NOMO-1 treated with DMSO at 0.1 percent for 48 hours (cell line): ENCODE measurements around the gene ZNF775.
A peak's percentile ranks its signal among the peaks of the same experiment; 100 is the strongest.
"Not testable (repeated sequence)": the region's sequence is repeated elsewhere in the genome, so short reads cannot be mapped to it uniquely, and the experiment has no call there.

Source experiments
- DNase-seq: peaks from one replicate; lab custom pipeline; 2025; ENCODE audit not compliant: unreplicated experiment; lab: John Stamatoyannopoulos, UW

Gene ZNF775

DNA sequence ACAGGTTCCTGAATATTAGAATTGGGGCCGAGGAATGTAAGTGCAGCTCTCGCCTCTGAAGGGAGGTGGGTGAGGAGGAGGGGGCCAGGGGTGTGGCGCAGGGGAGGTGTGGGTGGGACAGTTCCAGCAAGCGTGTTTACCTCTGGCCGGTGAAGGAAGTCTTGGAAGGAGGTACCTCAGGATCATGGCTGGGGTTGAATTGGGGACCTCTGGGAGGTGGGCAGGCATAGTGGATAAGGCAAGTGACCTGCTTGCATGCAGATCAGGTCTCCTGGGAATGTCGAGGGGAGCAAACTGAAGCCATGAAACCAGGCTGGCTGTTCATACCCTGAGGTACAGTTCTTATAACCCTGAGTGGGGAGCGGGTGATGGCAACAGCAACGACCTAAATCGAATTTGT lies 2.0 kb downstream of the ZNF775 start:
- no peak for DNase-seq

DNA sequence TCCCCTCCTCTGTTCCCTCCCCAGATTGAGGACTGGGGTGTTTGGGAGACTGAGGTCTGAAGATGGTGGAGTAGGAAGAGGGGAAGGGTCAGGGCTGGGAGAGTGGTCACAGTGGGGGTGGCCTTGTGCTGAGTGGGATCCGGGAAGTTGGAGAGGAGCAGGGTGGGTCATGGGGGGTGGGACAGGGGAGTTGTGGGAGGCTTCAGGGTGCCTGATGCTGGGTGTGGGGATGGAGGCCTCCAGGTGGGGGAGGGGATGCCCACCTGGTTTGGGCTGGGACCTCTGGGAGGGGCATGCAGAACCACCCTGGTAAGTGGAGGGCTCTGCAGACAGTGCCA lies 2.6 kb downstream of the ZNF775 start:
- DNase-seq = no peak

DNA sequence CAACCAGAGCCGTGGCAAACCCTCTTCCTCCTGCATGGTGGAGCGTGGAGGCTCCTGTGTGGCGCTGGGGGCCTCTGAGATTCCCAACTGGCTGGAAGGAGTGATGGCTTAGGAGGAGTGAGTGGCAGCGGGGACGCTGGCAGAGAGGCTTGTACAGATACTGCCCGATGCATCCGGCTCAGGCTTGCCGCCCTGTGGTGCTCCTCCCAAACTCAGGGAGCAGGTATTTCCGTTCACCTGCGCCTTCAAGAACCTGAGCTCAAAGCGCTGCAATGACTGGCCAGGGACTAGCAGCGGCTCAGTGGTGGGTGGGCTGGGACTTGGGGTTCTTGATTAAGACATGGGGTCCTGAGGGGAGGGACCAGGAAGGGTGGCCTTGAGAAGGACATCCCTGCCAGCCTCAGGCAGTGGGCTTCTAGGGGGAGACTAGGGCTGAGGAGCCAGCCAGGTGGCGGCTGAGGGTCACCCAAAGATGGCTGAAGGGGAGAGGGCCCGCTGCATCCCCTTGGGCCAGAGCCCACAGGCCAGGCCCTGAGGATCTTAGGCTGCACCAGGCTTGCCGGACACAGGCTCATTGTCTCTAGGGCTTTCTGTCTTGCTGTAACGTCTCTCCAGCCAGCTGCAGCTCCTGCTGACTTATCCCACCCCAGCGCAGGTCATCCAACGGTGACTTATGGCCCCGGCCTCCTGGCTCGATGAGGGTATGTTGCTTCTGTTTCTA lies 3.2 kb downstream of the ZNF775 start:
- DNase-seq = no peak

DNA sequence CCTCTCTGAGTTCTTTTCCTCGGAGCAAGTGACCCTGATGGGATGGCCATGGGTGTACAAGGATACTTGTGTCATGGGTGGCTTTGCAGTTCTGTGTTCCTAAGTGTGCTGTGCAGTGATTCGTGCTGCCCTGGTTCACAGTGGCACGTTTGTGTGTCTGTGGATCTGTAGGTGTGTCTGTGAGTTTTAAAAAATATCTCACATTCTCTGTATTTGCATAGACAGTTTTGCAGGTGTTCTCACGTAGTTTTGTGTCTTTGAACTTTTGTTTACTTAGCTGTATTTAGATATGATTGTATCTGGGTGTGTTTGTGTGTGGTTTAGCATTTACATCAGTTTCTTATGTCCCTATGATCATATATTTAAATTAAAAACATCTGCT lies 3.7 kb downstream of the ZNF775 start:
- no peak for DNase-seq

DNA sequence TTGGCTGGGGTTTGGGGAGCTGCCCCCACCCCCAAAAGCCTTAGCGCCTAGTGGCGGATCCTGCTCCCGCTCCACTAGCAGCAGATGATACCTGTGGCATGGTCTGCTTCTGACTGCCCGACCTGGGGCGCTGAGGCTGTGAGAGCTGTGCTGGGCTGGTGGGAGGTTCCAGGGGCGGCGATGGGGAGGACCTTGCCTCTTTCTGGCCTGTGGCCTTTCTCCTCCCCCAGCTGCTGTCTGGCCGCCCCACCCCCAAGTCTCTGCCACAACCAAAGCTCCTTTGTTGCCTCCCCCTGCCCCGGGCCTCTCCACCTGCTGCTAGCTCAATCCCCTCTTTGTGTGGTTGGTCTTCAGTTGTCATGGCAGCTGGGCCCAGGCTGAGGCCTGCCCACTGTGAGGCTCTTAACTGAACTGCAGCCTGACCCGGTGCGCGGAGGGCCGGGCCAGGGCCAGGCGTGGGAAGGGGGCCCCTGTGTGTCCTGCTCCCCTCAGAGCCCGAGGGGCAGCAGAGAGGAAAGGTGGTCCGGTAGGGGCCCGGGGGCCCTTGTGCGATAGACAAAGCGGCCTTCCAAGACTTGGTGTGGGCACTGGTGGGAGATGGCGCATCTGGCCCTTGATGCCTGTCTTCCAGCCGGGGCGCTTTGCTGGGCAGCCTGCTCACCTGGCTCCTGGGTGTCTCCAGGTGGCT lies 4.7 kb downstream of the ZNF775 start:
- DNase-seq = no peak

- DNase-seq = peak; percentile 45
Measured at GRCh38 chr7:150384406-150385301, 5.5 kb downstream of the ZNF775 start.

DNA sequence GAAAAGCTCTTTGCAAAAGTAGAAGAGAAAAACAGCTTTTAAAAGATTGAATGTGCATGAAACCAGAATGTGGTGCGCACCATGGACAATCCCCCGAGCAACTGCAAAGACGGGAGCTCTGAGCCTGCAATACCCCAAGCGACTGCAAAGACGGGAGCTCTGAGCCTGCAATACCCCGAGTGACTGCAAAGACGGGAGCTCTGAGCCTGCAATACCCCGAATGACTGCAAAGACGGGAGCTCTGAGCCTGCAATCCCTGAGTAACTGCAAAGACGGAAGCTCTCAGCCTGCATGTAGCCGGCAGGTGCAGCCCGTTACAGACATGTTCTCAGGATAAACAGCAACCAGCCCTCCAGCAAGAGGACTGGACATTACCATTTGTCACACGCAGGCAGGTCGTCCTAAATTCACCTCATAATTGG lies 6.2 kb downstream of the ZNF775 start:
- no peak for DNase-seq

DNA sequence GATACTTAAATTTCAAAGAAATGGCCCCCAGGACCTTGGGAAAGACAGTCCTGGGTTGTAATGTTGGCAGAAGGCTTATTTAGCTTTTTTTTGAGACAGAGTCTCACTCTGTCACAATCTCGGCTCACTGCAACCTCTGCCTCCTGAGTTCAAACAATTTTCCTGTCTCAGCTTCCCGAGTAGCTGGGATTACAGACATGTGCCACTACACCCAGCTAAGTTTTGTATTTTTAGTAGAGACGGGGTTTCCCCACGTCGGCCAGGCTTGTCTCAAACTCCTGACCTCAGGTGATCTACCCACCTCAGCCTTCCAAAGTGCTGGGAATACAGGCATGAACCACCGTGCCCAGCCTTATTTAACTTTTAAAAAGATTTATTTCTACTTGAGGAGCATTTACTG lies 6.8 kb downstream of the ZNF775 start:
- DNase-seq = not testable (repeated sequence)

DNA sequence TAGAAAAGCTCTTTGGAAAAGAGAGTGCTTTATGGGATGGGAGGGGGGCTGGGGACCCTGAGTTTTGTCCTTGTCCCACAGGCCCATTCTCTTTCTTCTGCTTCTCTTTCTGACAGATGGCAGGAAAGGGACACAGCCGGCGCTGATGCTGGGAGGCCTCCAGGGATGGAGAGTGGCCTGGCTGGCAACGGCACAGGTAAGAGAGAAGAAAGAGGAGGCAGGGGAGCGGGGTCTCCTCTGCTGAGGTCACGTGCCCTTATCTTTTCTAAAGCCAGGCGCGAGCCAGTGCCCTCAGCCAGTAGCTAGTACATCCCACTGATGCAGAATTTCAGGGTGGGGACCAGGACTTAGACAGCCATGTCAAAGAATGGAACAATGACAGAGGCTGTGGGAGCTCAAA lies 9.2 kb downstream of the ZNF775 start:
- no peak for DNase-seq

DNA sequence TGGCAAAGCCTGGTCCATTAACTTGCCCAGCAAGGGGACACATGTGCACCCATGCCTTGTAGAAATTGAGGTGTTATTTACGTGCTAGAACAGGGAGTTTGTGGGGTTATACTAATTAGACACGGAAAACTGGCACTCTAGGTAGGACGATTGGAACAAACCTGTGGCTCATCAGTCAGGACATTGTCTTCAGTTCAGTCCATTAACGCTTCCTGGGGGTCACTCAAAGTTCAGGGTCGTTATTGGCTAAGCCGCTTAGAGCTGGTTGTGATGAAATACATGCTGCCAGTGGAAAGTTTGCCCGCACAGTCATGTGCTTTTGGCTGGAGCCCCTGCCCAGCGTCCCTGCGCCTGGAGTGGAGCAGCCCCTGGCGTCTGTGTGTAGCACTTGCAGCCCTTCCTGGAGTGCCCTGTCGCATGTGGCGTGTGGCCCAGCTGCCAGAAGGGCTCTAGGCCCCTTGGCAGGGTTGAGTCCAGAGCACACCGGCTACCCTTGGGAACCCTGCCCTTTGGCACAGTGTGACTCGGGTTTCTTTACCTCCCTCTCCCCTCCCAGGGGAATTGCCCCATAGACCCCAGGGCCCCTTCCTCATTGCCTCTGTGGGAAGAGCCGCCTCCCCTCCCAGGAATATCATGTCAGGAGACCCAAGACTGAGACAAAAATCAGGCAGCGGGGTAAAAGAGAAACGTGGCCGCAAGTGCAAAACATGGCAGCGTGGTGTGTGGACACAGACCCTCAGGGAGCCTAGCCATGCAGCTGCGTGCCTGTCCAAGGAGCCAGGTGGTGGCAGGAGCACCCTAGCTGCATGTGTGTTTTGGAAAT lies 9.8 kb downstream of the ZNF775 start:
- peak; percentile 85 for DNase-seq

DNA sequence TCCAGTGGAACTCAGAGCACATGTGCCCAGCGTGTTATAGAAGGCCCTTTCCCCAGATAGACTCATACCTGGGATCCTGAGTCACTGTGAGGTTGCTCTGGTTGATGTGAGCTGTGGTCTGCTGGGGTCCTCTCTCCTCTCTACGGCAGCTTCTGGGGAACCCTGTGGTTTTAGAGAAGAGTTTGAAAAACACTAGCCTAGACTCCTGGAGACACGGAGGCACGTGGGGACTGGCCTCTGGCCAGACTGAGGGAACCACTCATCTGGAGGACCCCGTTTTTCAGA lies 10.3 kb downstream of the ZNF775 start:
- DNase-seq = no peak

- no peak for DNase-seq
Measured at GRCh38 chr7:150390205-150390604, 11.1 kb downstream of the ZNF775 start.

- no peak for DNase-seq
Measured at GRCh38 chr7:150393325-150393724, 14.2 kb downstream of the ZNF775 start.

DNA sequence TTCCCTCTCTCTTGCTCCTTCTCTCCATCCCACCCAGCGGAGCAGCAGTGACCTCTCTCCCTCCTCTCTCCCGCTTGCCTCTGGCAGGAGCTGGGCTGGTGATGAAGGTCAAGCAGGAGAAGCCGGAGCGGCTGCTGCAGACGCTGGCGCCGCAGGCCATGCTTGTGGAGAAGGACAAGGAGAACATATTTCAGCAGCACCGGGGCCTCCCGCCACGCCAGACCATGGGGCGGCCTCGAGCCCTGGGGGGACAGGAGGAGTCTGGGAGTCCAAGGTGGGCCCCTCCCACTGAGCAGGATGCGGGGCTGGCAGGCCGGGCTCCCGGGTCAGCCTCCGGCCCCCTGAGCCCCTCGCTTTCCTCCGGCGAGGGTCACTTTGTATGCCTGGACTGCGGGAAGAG lies 17.3 kb downstream of the ZNF775 start:
- DNase-seq = no peak

GRCh38 chr7:150396851-150397260 lies 17.7 kb downstream of the ZNF775 start:
- no peak for DNase-seq

GRCh38 chr7:150397346-150398107 lies 18.4 kb downstream of the ZNF775 start:
- DNase-seq = no peak

GRCh38 chr7:150398108-150398964 lies 19.2 kb downstream of the ZNF775 start:
- no peak for DNase-seq

DNA sequence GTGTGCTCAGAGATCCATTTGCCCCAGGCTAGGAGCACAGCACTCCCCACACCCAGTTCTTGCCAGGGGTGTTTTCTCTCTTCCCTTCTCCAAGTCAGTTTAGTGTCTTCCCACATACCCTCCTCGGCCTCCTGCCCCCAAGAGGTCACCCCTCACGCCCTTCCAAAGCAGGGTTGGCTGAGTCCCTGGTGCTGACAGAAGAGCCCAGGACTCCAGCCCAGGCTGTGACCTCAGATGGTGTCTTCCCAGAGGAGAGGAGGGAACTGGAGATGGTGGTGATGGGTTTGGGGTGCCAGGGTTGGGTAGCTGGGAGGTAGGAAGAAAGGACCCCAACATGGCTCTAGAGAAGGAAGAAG lies 19.8 kb downstream of the ZNF775 start:
- no peak for DNase-seq

- DNase-seq = no peak
Measured at GRCh38 chr7:150399421-150400007, 20.4 kb downstream of the ZNF775 start.
